Endothelial cell (in vitro differentiated cells): ENCODE results near the gene ERP27. TPM values are rescaled to one million over a fixed set of nuclear protein-coding genes. Genes with fewer than 3 reads are reported as not detected.

Source experiments
- DNase-seq: peaks from one replicate; pipeline ENCODE4 v3.0.0; 2021; ENCODE audit warnings: low spot score
- H3K27ac Mint-ChIP-seq: one replicate; pipeline ENCODE4 v1.8.0; 2021; ENCODE audit warnings: mixed read lengths, inconsistent platforms; ENCODE audit not compliant: unreplicated experiment
- H3K27me3 Mint-ChIP-seq: one replicate; pipeline ENCODE4 v1.8.0; 2021; ENCODE audit warnings: mild to moderate bottlenecking, moderate library complexity, mixed read lengths, inconsistent platforms; ENCODE audit not compliant: unreplicated experiment
- H3K36me3 Mint-ChIP-seq: one replicate; pipeline ENCODE4 v1.8.0; 2021; ENCODE audit warnings: mild to moderate bottlenecking, low read depth, mixed read lengths, inconsistent platforms; ENCODE audit not compliant: unreplicated experiment
- H3K4me1 Mint-ChIP-seq: one replicate; pipeline ENCODE4 v1.8.0; 2021; ENCODE audit warnings: mild to moderate bottlenecking, mixed read lengths, inconsistent platforms; ENCODE audit not compliant: unreplicated experiment
- H3K4me3 Mint-ChIP-seq: one replicate; pipeline ENCODE4 v1.8.0; 2021; ENCODE audit warnings: mild to moderate bottlenecking, mixed read lengths, inconsistent platforms; ENCODE audit not compliant: unreplicated experiment
- H3K9me3 Mint-ChIP-seq: one replicate; pipeline ENCODE4 v1.8.0; 2021; ENCODE audit warnings: mixed read lengths, inconsistent platforms; ENCODE audit not compliant: unreplicated experiment
- CTCF ChIP-seq: fragments of 200-600 bp; sonication (generic); IDR thresholded peaks from one replicate; pipeline ENCODE4 v1.5.0; 2021; ENCODE audit warnings: antibody characterized with exemption; ENCODE audit not compliant: unreplicated experiment
- total RNA-seq: library from RNA; stranded (reverse); fragmentation: NEBNext Ultra II Directional; extraction: Animal tissue kit (Norgen Biotek cat#: 25700); gene quantifications from one replicate; pipeline ENCODE4 v1.2.1, GENCODE V29; 2021; ENCODE audit not compliant: unreplicated experiment

The ERP27 gene
- total RNA-seq, 1 donor from 2014 or later = 0.46 TPM

- Mint-ChIP-seq H3K4me3 (no peak overlapping the region), H3K27ac (peak overlapping the region; percentile 12), H3K4me1 (peaks cover 10% of the 10 kb centered on the region), H3K27me3 (no peaks in the 10 kb centered on the region), H3K9me3 (no peaks in the 10 kb centered on the region), H3K36me3 (no peaks in the 10 kb centered on the region)
- DNase-seq = no peak
- TF ChIP-seq CTCF = no peak
These were observed 59.0 kb downstream of the ERP27 start for GRCh38 chr12:14879222-14879933.

DNA sequence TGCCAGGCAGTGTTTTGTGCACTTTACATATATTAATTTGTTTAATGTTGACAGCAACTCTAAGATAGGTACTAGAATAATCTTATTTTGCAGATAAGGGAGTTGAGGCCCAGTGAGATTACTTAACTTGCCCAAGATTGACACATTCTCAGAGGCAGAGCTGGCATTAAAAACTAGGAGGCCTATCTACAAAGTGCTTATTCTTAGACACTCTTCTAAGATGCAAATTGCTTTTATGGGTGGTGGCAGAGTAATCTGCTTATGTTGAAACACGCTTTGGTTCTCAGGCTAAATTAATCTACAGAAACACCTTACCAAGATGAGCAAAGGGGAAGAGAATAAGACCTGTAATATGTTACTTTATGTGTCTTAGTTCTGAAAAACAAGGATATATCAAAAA is 59.8 kb downstream of the ERP27 start:
- peaks cover 10% of the 10 kb centered on the region for H3K4me1 Mint-ChIP-seq

DNA sequence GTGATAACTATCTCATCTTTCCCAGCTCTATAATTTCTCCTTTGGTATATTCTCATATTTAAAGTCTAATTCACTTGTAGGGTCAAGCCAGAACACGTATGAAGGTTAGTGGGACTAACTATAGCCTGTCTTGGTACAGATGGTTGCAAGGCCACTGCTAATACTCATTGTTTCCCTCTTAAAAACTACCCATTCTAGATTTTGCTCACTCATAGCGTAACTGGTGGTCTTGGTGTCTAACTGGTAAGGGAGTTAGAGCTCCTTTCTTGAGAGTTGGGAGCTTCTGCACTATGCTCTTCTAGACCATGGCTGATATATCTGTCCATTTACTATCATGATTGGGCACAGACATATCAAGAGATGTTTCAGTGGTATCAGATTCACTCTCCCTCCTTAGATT is 61.5 kb downstream of the ERP27 start:
- no peak overlapping the region for H3K27ac Mint-ChIP-seq
- DNase-seq = no peak

More for the DNA sequence above, 59.8 kb downstream of the ERP27 start:
- TF ChIP-seq CTCF = no peak
- no peak for DNase-seq
- H3K9me3 Mint-ChIP-seq = no peaks in the 10 kb centered on the region
- no peak overlapping the region for H3K4me3 Mint-ChIP-seq
- H3K36me3 Mint-ChIP-seq = no peaks in the 10 kb centered on the region
- no peak overlapping the region for H3K27ac Mint-ChIP-seq
- no peaks in the 10 kb centered on the region for H3K27me3 Mint-ChIP-seq

DNA sequence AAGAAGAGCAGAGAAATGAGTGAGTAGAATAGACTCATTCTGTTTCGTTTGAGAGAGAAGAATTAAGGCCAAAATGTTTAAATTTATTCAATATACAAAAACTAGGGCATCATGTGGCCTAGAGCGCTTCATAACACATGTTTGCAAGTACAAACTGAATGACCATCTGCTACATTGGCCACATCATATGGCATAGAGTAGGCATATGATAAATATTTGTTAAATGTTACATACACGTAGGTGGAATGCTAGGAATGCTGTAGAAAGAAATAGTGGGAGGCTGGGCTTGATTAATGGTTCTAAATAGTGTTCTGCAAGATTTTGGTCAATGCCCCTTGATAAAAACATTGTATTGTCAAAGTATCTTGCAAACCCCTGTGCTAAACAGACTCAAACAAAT is 63.5 kb downstream of the ERP27 start:
- Mint-ChIP-seq H3K4me1 (peaks cover 16% of the 10 kb centered on the region), H3K4me3 (no peak overlapping the region), H3K36me3 (no peaks in the 10 kb centered on the region), H3K27ac (no peak overlapping the region), H3K27me3 (no peaks in the 10 kb centered on the region), H3K9me3 (no peaks in the 10 kb centered on the region)
- no peak for DNase-seq
- TF ChIP-seq CTCF = no peak

More for the DNA sequence above, 61.5 kb downstream of the ERP27 start:
- no peaks in the 10 kb centered on the region for H3K27me3 Mint-ChIP-seq
- TF ChIP-seq CTCF = no peak
- no peaks in the 10 kb centered on the region for H3K9me3 Mint-ChIP-seq
- no peak overlapping the region for H3K4me3 Mint-ChIP-seq
- H3K4me1 Mint-ChIP-seq = peaks cover 10% of the 10 kb centered on the region
- no peaks in the 10 kb centered on the region for H3K36me3 Mint-ChIP-seq

GRCh38 chr12:14873440-14874185 is 64.7 kb downstream of the ERP27 start:
- no peaks in the 10 kb centered on the region for H3K9me3 Mint-ChIP-seq
- H3K4me1 Mint-ChIP-seq = peaks cover 17% of the 10 kb centered on the region
- H3K27me3 Mint-ChIP-seq = no peaks in the 10 kb centered on the region
- no peak for DNase-seq
- no peak for TF ChIP-seq CTCF
- H3K36me3 Mint-ChIP-seq = no peaks in the 10 kb centered on the region
- no peak overlapping the region for H3K27ac Mint-ChIP-seq
- no peak overlapping the region for H3K4me3 Mint-ChIP-seq
